ENCODE data around the gene TMC6. TPM values are rescaled to one million over a fixed set of nuclear protein-coding genes. Genes with fewer than 3 reads are reported as not detected.

The TMC6 gene
- total and polyA plus RNA-seq, 2 of the 13 experiments (the other 11 are each of a cell fraction or from before 2014, with no cell fraction given) = 48.4 to 99.1 TPM

DNA sequence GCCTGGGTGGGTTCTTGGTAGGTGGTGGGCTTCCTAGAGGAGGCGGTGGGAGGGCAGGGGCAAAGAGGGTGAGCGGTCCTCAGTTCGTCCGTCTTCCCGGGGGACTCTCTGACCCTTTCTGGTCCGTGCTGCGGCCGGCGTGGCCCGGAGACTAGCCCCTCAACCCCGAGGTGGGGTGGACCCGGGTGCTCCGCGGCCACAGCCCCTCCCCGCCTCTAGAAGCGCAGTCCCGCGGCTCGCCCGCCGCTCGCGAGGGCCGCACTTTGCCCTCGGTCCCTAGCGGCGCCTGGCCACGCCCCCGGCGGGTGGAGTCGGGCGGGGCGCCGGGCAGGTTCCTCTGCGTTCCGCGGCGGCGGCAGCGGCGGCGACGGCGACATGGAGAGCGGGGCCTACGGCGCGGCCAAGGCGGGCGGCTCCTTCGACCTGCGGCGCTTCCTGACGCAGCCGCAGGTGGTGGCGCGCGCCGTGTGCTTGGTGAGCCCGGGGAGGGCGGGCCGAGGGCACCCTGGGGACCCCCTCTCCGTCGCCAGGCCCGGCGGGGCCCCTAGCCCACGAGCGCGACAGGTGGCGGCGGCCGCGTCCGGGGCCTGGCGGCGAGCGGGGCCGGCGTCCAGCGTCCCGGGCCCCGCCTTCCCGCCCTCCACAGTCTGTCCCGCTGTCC, 39.8 kb upstream of the TMC6 start, which contains the start of gene SYNGR2 (continued):
- TF ChIP-seq, protein P1, sequence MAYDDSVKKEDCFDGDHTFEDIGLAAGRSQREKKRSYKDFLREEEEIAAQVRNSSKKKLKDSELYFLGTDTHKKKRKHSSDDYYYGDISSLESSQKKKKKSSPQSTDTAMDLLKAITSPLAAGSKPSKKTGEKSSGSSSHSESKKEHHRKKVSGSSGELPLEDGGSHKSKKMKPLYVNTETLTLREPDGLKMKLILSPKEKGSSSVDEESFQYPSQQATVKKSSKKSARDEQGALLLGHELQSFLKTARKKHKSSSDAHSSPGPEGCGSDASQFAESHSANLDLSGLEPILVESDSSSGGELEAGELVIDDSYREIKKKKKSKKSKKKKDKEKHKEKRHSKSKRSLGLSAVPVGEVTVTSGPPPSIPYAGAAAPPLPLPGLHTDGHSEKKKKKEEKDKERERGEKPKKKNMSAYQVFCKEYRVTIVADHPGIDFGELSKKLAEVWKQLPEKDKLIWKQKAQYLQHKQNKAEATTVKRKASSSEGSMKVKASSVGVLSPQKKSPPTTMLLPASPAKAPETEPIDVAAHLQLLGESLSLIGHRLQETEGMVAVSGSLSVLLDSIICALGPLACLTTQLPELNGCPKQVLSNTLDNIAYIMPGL (CRISPR knock-in tag; IDR thresholded peaks at IDR 0.05; ENCODE audit: borderline replicate concordance in 1 of 2, low read depth in 1 of 2) = peak; percentile 38 to 79; a peak in 3 of 4 replicates
- TF ChIP-seq HMG20A (CRISPR knock-in tag; IDR thresholded peaks at IDR 0.05; ENCODE audit: borderline replicate concordance) = no peak
- no peak for TF ChIP-seq GABPA (IDR thresholded peaks at IDR 0.05; ENCODE audit: low read depth, low read length)
- no peak for TF ChIP-seq GABPA (CRISPR knock-in tag; IDR thresholded peaks at IDR 0.05; ENCODE audit: low read depth)
- peak; percentile 33 for TF ChIP-seq RBM39 (IDR thresholded peaks at IDR 0.05; ENCODE audit: low read depth, low read length, poor library complexity, severe bottlenecking)
- peak; percentile 63; the same call in 1 of the 2 replicates for TF ChIP-seq POLR2AphosphoS5 (IDR thresholded peaks at IDR 0.05; ENCODE audit: low read depth, low read length)
- TF ChIP-seq, protein P2, sequence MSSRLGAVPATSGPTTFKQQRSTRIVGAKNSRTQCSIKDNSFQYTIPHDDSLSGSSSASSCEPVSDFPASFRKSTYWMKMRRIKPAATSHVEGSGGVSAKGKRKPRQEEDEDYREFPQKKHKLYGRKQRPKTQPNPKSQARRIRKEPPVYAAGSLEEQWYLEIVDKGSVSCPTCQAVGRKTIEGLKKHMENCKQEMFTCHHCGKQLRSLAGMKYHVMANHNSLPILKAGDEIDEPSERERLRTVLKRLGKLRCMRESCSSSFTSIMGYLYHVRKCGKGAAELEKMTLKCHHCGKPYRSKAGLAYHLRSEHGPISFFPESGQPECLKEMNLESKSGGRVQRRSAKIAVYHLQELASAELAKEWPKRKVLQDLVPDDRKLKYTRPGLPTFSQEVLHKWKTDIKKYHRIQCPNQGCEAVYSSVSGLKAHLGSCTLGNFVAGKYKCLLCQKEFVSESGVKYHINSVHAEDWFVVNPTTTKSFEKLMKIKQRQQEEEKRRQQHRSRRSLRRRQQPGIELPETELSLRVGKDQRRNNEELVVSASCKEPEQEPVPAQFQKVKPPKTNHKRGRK (CRISPR knock-in tag; IDR thresholded peaks at IDR 0.05) = no peak
- no peak for TF ChIP-seq MLLT10 (CRISPR knock-in tag; IDR thresholded peaks at IDR 0.05)
- peak; percentile 80; the same call in 1 of the 2 replicates for TF ChIP-seq ZFP36L1 (CRISPR knock-in tag; IDR thresholded peaks at IDR 0.05)
- TF ChIP-seq ZKSCAN5 (CRISPR knock-in tag; IDR thresholded peaks at IDR 0.05) = no peak
- no peak for TF ChIP-seq EEA1 (CRISPR knock-in tag; IDR thresholded peaks at IDR 0.05; ENCODE audit: borderline replicate concordance)
- 0 out of 2 replicates have a peak, but pooled peaks have one; percentile 23 for TF ChIP-seq NRL (CRISPR knock-in tag; IDR thresholded peaks at IDR 0.05; ENCODE audit: borderline replicate concordance)
- TF ChIP-seq, protein P3, sequence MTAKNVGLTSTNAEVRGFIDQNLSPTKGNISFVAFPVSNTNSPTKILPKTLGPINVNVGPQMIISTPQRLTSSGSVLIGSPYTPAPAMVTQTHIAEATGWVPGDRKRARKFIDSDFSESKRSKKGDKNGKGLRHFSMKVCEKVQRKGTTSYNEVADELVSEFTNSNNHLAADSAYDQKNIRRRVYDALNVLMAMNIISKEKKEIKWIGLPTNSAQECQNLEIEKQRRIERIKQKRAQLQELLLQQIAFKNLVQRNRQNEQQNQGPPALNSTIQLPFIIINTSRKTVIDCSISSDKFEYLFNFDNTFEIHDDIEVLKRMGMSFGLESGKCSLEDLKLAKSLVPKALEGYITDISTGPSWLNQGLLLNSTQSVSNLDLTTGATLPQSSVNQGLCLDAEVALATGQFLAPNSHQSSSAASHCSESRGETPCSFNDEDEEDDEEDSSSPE (CRISPR knock-in tag; IDR thresholded peaks at IDR 0.05) = peak; percentile 75
- no peak; the same call in 1 of the 2 replicates for TF ChIP-seq MEIS1 (CRISPR knock-in tag; IDR thresholded peaks at IDR 0.05; ENCODE audit: borderline replicate concordance)
- TF ChIP-seq ZNF749 (CRISPR knock-in tag; IDR thresholded peaks at IDR 0.05; ENCODE audit: borderline replicate concordance) = peak; percentile 73; the same call in 1 of the 2 replicates
- TF ChIP-seq, protein P4, sequence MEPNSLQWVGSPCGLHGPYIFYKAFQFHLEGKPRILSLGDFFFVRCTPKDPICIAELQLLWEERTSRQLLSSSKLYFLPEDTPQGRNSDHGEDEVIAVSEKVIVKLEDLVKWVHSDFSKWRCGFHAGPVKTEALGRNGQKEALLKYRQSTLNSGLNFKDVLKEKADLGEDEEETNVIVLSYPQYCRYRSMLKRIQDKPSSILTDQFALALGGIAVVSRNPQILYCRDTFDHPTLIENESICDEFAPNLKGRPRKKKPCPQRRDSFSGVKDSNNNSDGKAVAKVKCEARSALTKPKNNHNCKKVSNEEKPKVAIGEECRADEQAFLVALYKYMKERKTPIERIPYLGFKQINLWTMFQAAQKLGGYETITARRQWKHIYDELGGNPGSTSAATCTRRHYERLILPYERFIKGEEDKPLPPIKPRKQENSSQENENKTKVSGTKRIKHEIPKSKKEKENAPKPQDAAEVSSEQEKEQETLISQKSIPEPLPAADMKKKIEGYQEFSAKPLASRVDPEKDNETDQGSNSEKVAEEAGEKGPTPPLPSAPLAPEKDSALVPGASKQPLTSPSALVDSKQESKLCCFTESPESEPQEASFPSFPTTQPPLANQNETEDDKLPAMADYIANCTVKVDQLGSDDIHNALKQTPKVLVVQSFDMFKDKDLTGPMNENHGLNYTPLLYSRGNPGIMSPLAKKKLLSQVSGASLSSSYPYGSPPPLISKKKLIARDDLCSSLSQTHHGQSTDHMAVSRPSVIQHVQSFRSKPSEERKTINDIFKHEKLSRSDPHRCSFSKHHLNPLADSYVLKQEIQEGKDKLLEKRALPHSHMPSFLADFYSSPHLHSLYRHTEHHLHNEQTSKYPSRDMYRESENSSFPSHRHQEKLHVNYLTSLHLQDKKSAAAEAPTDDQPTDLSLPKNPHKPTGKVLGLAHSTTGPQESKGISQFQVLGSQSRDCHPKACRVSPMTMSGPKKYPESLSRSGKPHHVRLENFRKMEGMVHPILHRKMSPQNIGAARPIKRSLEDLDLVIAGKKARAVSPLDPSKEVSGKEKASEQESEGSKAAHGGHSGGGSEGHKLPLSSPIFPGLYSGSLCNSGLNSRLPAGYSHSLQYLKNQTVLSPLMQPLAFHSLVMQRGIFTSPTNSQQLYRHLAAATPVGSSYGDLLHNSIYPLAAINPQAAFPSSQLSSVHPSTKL (CRISPR knock-in tag; IDR thresholded peaks at IDR 0.05) = peak; percentile 51; the same call in 1 of the 2 replicates
- TF ChIP-seq SP1 (IDR thresholded peaks at IDR 0.05) = no peak
- TF ChIP-seq SP1 (CRISPR knock-in tag; IDR thresholded peaks at IDR 0.05) = peak; percentile 95
- TF ChIP-seq IKZF4 (CRISPR knock-in tag; IDR thresholded peaks at IDR 0.05; ENCODE audit: borderline replicate concordance, low read depth, not compliant biosample characterization) = no peak
- no peak for TF ChIP-seq NFYC (CRISPR knock-in tag; IDR thresholded peaks at IDR 0.05)

All from HepG2 (cell line).